Measurements from ENCODE around the gene CTPS1.

DNA sequence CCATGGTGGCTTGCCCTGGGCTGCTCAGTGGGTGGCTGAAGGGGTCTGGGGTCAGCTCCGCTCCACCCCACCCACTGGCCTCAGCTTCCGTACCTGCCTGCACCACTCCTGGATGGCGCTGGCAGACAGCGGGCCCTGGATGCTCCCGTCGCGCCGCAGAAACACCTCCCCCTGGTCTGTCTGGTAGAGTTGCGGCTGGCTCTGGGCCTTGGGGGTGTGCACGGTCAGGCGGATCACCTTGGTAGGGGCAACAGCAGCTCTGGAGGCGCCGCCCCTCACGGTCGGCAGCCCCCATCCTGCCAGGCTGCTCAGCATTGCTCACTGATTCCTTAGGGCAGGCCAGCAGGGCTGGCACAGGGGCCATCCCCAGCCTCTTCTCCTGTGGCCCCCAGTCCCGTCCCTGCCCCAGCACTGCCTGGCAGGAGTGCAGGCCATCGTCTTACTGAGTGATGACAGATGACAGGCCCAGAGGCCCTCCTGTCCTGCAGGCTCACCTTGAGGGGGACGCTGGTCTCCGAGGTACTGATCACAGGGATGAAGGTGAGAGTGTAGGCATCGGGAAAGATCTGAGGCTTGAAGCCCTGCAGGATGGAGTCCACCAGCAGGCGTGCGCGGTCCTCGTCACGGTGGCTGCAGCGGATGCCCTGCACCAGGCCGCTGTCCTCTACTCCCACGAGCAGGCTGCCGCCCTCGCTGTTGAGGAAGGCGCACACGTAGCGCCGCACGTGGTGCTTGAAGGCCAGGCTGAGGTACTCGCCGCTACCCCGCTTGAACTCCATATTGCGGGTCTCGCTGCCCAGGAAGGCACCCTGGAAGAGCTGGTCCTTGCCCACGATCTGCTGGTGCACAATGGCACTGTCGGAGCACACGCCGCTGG, 37.9 kb downstream of the CTPS1 start:
- TF ChIP-seq, protein P1, sequence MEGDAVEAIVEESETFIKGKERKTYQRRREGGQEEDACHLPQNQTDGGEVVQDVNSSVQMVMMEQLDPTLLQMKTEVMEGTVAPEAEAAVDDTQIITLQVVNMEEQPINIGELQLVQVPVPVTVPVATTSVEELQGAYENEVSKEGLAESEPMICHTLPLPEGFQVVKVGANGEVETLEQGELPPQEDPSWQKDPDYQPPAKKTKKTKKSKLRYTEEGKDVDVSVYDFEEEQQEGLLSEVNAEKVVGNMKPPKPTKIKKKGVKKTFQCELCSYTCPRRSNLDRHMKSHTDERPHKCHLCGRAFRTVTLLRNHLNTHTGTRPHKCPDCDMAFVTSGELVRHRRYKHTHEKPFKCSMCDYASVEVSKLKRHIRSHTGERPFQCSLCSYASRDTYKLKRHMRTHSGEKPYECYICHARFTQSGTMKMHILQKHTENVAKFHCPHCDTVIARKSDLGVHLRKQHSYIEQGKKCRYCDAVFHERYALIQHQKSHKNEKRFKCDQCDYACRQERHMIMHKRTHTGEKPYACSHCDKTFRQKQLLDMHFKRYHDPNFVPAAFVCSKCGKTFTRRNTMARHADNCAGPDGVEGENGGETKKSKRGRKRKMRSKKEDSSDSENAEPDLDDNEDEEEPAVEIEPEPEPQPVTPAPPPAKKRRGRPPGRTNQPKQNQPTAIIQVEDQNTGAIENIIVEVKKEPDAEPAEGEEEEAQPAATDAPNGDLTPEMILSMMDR (IDR thresholded peaks at IDR 0.05) = no peak
- no peak for TF ChIP-seq ZFX (IDR thresholded peaks at IDR 0.05; ENCODE audit: borderline replicate concordance)
